Hematopoietic multipotent progenitor cell treated with erythropoietin and hydrocortisone succinate and interleukin-3 and kit ligand, for 15 days (in vitro differentiated cells): Measurements from ENCODE around the gene CCNL2.
"Not testable (repeated sequence)": the region's sequence is repeated elsewhere in the genome, so short reads cannot be mapped to it uniquely, and the experiment has no call there.

Source experiments
- DNase-seq: peaks from one replicate; pipeline ENCODE4 v3.0.0-alpha.2; 2015; ENCODE audit warnings: low spot score

Gene CCNL2

GRCh38 chr1:1373051-1373814 lies 25.9 kb downstream of the CCNL2 start:
- no peak for DNase-seq

GRCh38 chr1:1371746-1372711 lies 27.1 kb downstream of the CCNL2 start:
- DNase-seq = peak; percentile 73

- no peak for DNase-seq
These were observed 27.8 kb downstream of the CCNL2 start for GRCh38 chr1:1371364-1371745.

- no peak for DNase-seq
These were observed 28.3 kb downstream of the CCNL2 start for GRCh38 chr1:1370771-1371300.

GRCh38 chr1:1370094-1370493 lies 29.0 kb downstream of the CCNL2 start:
- not testable (repeated sequence) for DNase-seq

GRCh38 chr1:1367315-1367714 lies 31.8 kb downstream of the CCNL2 start:
- DNase-seq = no peak

- DNase-seq = no peak
These were observed 32.5 kb downstream of the CCNL2 start for GRCh38 chr1:1366699-1367066.

GRCh38 chr1:1365875-1366698 lies 33.0 kb downstream of the CCNL2 start:
- no peak for DNase-seq

- DNase-seq = no peak
These were observed 34.9 kb downstream of the CCNL2 start for GRCh38 chr1:1364266-1364665.

GRCh38 chr1:1361982-1362423 lies 37.1 kb downstream of the CCNL2 start:
- no peak for DNase-seq

- DNase-seq = no peak
These were observed 37.7 kb downstream of the CCNL2 start for GRCh38 chr1:1361233-1361981.

- DNase-seq = no peak
These were observed 38.5 kb downstream of the CCNL2 start for GRCh38 chr1:1360506-1361169.

GRCh38 chr1:1359664-1360468 lies 39.3 kb downstream of the CCNL2 start:
- no peak for DNase-seq

GRCh38 chr1:1359308-1359663 lies 39.8 kb downstream of the CCNL2 start:
- DNase-seq = no peak

- no peak for DNase-seq
These were observed 40.5 kb downstream of the CCNL2 start, which contains the start of gene MXRA8 for GRCh38 chr1:1358433-1359271. Gene MXRA8, minus strand, starts transcription at chr1:1358555. Its CDS starts 51 bp downstream, at chr1:1358504.

- no peak for DNase-seq
These were observed 41.2 kb downstream of the CCNL2 start for GRCh38 chr1:1357871-1358432.

GRCh38 chr1:1356796-1357401 lies 42.2 kb downstream of the CCNL2 start:
- DNase-seq = no peak
